ENCODE measurements around the gene ZNF688. TPM values are rescaled to one million over a fixed set of nuclear protein-coding genes. Genes with fewer than 3 reads are reported as not detected.

The ZNF688 gene
- total and polyA plus RNA-seq, 2 of the 13 experiments (the other 11 are each of a cell fraction or from before 2014, with no cell fraction given), result 2.4 to 5.4 TPM

DNA sequence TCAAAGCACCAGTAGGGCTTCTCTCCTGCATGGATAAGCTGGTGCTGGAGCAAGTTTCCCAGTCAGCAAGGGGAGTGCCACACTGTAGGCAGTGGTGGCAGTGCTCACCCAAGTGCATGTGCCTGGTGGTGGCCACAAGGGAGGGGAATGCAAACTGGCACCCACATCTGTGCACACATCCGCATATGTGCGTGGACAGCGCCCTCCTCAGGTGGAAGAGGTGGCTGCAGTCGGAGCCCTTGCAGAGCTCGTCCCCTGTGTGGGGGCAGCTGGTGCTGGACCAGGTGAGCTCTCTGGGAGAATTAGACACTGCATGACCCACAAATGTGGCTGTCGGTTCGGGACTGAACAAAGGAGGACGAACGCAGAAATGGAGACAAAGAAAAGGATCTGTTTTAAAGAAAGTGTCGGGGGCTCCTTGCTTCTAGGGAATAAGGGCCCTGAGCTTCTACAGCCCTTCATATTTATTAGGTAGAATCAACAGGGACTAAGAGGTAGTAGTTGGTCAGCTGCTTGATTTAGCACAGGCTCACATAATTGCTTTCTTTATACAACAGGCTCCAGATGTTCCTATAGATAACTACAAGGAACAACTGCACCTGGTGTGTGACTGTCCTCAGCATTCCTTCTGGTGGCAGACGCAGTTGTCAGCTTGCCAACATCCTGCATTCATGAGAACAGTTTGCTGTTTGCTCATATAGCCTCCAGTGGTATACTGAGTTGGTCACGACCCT is 44.0 kb upstream of the ZNF688 start (continued):
- TF ChIP-seq, protein P1, sequence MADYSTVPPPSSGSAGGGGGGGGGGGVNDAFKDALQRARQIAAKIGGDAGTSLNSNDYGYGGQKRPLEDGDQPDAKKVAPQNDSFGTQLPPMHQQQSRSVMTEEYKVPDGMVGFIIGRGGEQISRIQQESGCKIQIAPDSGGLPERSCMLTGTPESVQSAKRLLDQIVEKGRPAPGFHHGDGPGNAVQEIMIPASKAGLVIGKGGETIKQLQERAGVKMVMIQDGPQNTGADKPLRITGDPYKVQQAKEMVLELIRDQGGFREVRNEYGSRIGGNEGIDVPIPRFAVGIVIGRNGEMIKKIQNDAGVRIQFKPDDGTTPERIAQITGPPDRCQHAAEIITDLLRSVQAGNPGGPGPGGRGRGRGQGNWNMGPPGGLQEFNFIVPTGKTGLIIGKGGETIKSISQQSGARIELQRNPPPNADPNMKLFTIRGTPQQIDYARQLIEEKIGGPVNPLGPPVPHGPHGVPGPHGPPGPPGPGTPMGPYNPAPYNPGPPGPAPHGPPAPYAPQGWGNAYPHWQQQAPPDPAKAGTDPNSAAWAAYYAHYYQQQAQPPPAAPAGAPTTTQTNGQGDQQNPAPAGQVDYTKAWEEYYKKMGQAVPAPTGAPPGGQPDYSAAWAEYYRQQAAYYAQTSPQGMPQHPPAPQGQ (CRISPR knock-in tag; IDR thresholded peaks at IDR 0.05; ENCODE audit: borderline replicate concordance), result 0 out of 2 replicates have a peak, but pooled peaks have one; percentile 62
- peak; percentile 30; the same call in 1 of the 2 replicates for TF ChIP-seq ZSCAN21 (CRISPR knock-in tag; IDR thresholded peaks at IDR 0.05; ENCODE audit: borderline replicate concordance)
- TF ChIP-seq ZNF350 (CRISPR knock-in tag; IDR thresholded peaks at IDR 0.05; ENCODE audit: borderline replicate concordance, low read depth), result peak; percentile 59; the same call in 1 of the 2 replicates
- TF ChIP-seq, protein P2, sequence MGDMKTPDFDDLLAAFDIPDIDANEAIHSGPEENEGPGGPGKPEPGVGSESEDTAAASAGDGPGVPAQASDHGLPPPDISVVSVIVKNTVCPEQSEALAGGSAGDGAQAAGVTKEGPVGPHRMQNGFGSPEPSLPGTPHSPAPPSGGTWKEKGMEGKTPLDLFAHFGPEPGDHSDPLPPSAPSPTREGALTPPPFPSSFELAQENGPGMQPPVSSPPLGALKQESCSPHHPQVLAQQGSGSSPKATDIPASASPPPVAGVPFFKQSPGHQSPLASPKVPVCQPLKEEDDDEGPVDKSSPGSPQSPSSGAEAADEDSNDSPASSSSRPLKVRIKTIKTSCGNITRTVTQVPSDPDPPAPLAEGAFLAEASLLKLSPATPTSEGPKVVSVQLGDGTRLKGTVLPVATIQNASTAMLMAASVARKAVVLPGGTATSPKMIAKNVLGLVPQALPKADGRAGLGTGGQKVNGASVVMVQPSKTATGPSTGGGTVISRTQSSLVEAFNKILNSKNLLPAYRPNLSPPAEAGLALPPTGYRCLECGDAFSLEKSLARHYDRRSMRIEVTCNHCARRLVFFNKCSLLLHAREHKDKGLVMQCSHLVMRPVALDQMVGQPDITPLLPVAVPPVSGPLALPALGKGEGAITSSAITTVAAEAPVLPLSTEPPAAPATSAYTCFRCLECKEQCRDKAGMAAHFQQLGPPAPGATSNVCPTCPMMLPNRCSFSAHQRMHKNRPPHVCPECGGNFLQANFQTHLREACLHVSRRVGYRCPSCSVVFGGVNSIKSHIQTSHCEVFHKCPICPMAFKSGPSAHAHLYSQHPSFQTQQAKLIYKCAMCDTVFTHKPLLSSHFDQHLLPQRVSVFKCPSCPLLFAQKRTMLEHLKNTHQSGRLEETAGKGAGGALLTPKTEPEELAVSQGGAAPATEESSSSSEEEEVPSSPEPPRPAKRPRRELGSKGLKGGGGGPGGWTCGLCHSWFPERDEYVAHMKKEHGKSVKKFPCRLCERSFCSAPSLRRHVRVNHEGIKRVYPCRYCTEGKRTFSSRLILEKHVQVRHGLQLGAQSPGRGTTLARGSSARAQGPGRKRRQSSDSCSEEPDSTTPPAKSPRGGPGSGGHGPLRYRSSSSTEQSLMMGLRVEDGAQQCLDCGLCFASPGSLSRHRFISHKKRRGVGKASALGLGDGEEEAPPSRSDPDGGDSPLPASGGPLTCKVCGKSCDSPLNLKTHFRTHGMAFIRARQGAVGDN (CRISPR knock-in tag; IDR thresholded peaks at IDR 0.05), result peak; percentile 71
- 0 out of 2 replicates have a peak, but pooled peaks have one; percentile 61 for TF ChIP-seq ZNF616 (CRISPR knock-in tag; IDR thresholded peaks at IDR 0.05; ENCODE audit: low read depth)
- peak; percentile 71; the same call in 1 of the 2 replicates for TF ChIP-seq SPEN (CRISPR knock-in tag; IDR thresholded peaks at IDR 0.05; ENCODE audit: low read depth)
- TF ChIP-seq, protein P3, sequence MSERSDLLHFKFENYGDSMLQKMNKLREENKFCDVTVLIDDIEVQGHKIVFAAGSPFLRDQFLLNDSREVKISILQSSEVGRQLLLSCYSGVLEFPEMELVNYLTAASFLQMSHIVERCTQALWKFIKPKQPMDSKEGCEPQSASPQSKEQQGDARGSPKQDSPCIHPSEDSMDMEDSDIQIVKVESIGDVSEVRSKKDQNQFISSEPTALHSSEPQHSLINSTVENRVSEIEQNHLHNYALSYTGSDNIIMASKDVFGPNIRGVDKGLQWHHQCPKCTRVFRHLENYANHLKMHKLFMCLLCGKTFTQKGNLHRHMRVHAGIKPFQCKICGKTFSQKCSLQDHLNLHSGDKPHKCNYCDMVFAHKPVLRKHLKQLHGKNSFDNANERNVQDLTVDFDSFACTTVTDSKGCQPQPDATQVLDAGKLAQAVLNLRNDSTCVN (CRISPR knock-in tag; IDR thresholded peaks at IDR 0.05; ENCODE audit: borderline replicate concordance), result peak; percentile 45; the same call in 1 of the 2 replicates
- TF ChIP-seq, protein P4, sequence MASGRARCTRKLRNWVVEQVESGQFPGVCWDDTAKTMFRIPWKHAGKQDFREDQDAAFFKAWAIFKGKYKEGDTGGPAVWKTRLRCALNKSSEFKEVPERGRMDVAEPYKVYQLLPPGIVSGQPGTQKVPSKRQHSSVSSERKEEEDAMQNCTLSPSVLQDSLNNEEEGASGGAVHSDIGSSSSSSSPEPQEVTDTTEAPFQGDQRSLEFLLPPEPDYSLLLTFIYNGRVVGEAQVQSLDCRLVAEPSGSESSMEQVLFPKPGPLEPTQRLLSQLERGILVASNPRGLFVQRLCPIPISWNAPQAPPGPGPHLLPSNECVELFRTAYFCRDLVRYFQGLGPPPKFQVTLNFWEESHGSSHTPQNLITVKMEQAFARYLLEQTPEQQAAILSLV (CRISPR knock-in tag; IDR thresholded peaks at IDR 0.05; ENCODE audit: borderline replicate concordance), result peak; percentile 75; the same call in 1 of the 2 replicates
- peak; percentile 77; the same call in 1 of the 2 replicates for TF ChIP-seq ZNF605 (CRISPR knock-in tag; IDR thresholded peaks at IDR 0.05)
- TF ChIP-seq FOXA3 (CRISPR knock-in tag; IDR thresholded peaks at IDR 0.05), result 0 out of 2 replicates have a peak, but pooled peaks have one; percentile 29
- peak; percentile 53; the same call in 1 of the 3 replicates for TF ChIP-seq MXI1 (IDR thresholded peaks at IDR 0.05; ENCODE audit: borderline replicate concordance, low read depth, low read length)
- TF ChIP-seq, protein P5, sequence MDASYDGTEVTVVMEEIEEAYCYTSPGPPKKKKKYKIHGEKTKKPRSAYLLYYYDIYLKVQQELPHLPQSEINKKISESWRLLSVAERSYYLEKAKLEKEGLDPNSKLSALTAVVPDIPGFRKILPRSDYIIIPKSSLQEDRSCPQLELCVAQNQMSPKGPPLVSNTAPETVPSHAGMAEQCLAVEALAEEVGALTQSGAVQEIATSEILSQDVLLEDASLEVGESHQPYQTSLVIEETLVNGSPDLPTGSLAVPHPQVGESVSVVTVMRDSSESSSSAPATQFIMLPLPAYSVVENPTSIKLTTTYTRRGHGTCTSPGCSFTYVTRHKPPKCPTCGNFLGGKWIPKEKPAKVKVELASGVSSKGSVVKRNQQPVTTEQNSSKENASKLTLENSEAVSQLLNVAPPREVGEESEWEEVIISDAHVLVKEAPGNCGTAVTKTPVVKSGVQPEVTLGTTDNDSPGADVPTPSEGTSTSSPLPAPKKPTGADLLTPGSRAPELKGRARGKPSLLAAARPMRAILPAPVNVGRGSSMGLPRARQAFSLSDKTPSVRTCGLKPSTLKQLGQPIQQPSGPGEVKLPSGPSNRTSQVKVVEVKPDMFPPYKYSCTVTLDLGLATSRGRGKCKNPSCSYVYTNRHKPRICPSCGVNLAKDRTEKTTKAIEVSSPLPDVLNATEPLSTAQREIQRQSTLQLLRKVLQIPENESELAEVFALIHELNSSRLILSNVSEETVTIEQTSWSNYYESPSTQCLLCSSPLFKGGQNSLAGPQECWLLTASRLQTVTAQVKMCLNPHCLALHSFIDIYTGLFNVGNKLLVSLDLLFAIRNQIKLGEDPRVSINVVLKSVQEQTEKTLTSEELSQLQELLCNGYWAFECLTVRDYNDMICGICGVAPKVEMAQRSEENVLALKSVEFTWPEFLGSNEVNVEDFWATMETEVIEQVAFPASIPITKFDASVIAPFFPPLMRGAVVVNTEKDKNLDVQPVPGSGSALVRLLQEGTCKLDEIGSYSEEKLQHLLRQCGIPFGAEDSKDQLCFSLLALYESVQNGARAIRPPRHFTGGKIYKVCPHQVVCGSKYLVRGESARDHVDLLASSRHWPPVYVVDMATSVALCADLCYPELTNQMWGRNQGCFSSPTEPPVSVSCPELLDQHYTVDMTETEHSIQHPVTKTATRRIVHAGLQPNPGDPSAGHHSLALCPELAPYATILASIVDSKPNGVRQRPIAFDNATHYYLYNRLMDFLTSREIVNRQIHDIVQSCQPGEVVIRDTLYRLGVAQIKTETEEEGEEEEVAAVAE (CRISPR knock-in tag; IDR thresholded peaks at IDR 0.05; ENCODE audit: borderline replicate concordance), result 0 out of 2 replicates have a peak, but pooled peaks have one; percentile 41
- TF ChIP-seq ZNF138 (CRISPR knock-in tag; IDR thresholded peaks at IDR 0.05; ENCODE audit: low read depth), result no peak
- no peak for TF ChIP-seq ESRRA (CRISPR knock-in tag; IDR thresholded peaks at IDR 0.05; ENCODE audit: low read depth)

Data from HepG2 (cell line).